GM12878 (cell line): ENCODE measurements around the gene MTCH2. TPM values are rescaled to one million over a fixed set of nuclear protein-coding genes. Genes with fewer than 3 reads are reported as not detected.

Experiments
- ATAC-seq: fragments of 200-7000 bp; cut with Tn5 transposase; 3 replicates; pipeline ENCODE4 v1.9.1; 2020; ENCODE audit warnings: mild to moderate bottlenecking, moderate library complexity
- BruUV-seq: library from RNA; stranded (reverse); fragments of 400-500 nt; replicated peaks from 2 replicates; lab custom pipeline; 2021; lab: Mats Ljungman, UMichigan
- CTCF ChIA-PET: fragments of 300-600 bp; sonication (Branson Sonifier 250); formaldehyde crosslinking; extraction: SDS; loops from one replicate; lab custom pipeline; 2021; ENCODE audit warnings: inconsistent platforms; lab: Yijun Ruan, JAX
- POLR2A ChIA-PET: fragments of 350-600 bp; formaldehyde crosslinking; extraction: SDS; loops from one replicate; lab custom pipeline; 2021; ENCODE audit warnings: inconsistent platforms; lab: Charles Lee
- RAD21 ChIA-PET: fragments of 300-600 bp; sonication (Branson Sonifier 250); formaldehyde crosslinking; loops from one replicate; lab custom pipeline; 2023; ENCODE audit warnings: antibody characterized with exemption; ENCODE audit not compliant: unreplicated experiment; lab: Charles Lee
- SMC1A ChIA-PET: fragments of 300-600 bp; sonication (Branson Sonifier 250); formaldehyde crosslinking; loops from one replicate; lab custom pipeline; 2023; ENCODE audit not compliant: unreplicated experiment, uncharacterized antibody; lab: Charles Lee
- DNase-seq: peaks from one replicate; pipeline ENCODE4 v3.0.0-alpha.2; 2011; ENCODE audit warnings: low read depth, low spot score
- FAIRE-seq: peaks from 3 replicates; lab custom pipeline; 2011; peaks lifted over from hg19 to GRCh38; lab: Jason Lieb, UNC
- H2AFZ ChIP-seq: 2 replicates; pipeline ENCODE4 v1.6.0; 2011; ENCODE audit warnings: low read depth, low read length, control low read depth; ENCODE audit not compliant: control insufficient read depth
- H3K27ac ChIP-seq: 2 replicates; pipeline ENCODE4 v1.5.1; 2011; ENCODE audit warnings: control low read depth; ENCODE audit not compliant: control insufficient read depth, insufficient read depth
- H3K27me3 ChIP-seq, 2 experiments: replicated peaks in 1 of 2; 2 replicates each; pipeline versions ENCODE4 v1.6.0 to v1.6.1; 2011; ENCODE audit warnings: low read length in 1 of 2; ENCODE audit not compliant: control insufficient read depth in 2 of 2, insufficient read depth in 2 of 2
- H3K36me3 ChIP-seq, 2 experiments: 2 replicates each; pipeline ENCODE4 v1.5.1; 2011; ENCODE audit warnings: low read length in 1 of 2; ENCODE audit not compliant: control insufficient read depth in 2 of 2, insufficient read depth in 2 of 2
- H3K4me1 ChIP-seq: 2 replicates; pipeline ENCODE4 v1.6.1; 2011; ENCODE audit warnings: mild to moderate bottlenecking, low read length, moderate library complexity, mixed read lengths; ENCODE audit not compliant: control insufficient read depth, insufficient read depth
- H3K4me2 ChIP-seq: 2 replicates; pipeline ENCODE4 v1.6.0; 2011; ENCODE audit warnings: control low read depth; ENCODE audit not compliant: control insufficient read depth, insufficient read depth
- H3K4me3 ChIP-seq: fragments of 200-600 bp; sonication (generic); 2 replicates; pipeline ENCODE4 v1.5.1; 2016
- H3K79me2 ChIP-seq: 2 replicates; pipeline ENCODE4 v1.6.0; 2011; ENCODE audit warnings: low read length; ENCODE audit not compliant: control insufficient read depth, insufficient read depth
- H3K9ac ChIP-seq: 2 replicates; pipeline ENCODE4 v1.8.0; 2011; ENCODE audit warnings: low read length, control low read depth, mixed read lengths; ENCODE audit not compliant: control insufficient read depth, insufficient read depth
- H3K9me3 ChIP-seq: replicated peaks from 3 replicates; pipeline ENCODE4 v1.5.1; 2011; ENCODE audit warnings: mild to moderate bottlenecking, low read length; ENCODE audit not compliant: control insufficient read depth, insufficient read depth
- H4K20me1 ChIP-seq: 2 replicates; pipeline ENCODE4 v1.6.0; 2011; ENCODE audit not compliant: control insufficient read depth, insufficient read depth
- DPF2 ChIP-seq: fragments of 450-650 bp; IDR thresholded peaks from 2 replicates; pipeline ENCODE4 v1.6.1; 2017; ENCODE audit warnings: mild to moderate bottlenecking
- EED ChIP-seq: sonication (generic); IDR thresholded peaks from 2 replicates; pipeline ENCODE4 v1.6.1; 2016; ENCODE audit warnings: antibody characterized with exemption, low read depth
- IKZF1 ChIP-seq: fragments of 450-650 bp; conservative IDR thresholded peaks from 2 replicates; pipeline ENCODE4 v1.6.1; 2017; ENCODE audit warnings: antibody characterized with exemption, mild to moderate bottlenecking
- IKZF2 ChIP-seq, 2 experiments: fragments of 450-650 bp; IDR thresholded peaks; 2 replicates each; pipeline ENCODE4 v1.6.1; 2017; ENCODE audit warnings: mild to moderate bottlenecking in 2 of 2, moderate library complexity in 2 of 2
- MEF2B ChIP-seq: fragments of 450-650 bp; IDR thresholded peaks from 2 replicates; pipeline ENCODE4 v1.6.1; 2018; ENCODE audit warnings: mild to moderate bottlenecking, moderate library complexity; ENCODE audit not compliant: partially characterized antibody, poor library complexity, severe bottlenecking
- PML ChIP-seq: IDR thresholded peaks from 2 replicates; pipeline ENCODE4 v1.6.1; 2012; ENCODE audit warnings: low read length, inconsistent platforms
- PRDM15 ChIP-seq: fragments of 450-650 bp; formaldehyde crosslinking; IDR thresholded peaks from 2 replicates; pipeline ENCODE4 v1.4.0; 2020; ENCODE audit warnings: mild to moderate bottlenecking, moderate library complexity
- RUNX3 ChIP-seq: IDR thresholded peaks from 2 replicates; pipeline ENCODE4 v1.6.1; 2012; ENCODE audit warnings: low read length, inconsistent platforms
- SPI1 ChIP-seq: IDR thresholded peaks from 2 replicates; pipeline ENCODE4 v1.6.1; 2011; ENCODE audit warnings: low read depth, mild to moderate bottlenecking, low read length, moderate library complexity, borderline replicate concordance; ENCODE audit not compliant: insufficient read depth
- ZBED1 ChIP-seq: IDR thresholded peaks from 2 replicates; pipeline ENCODE4 v1.6.1; 2016; ENCODE audit warnings: borderline replicate concordance
- WGBS: methylation state at CpG from one replicate; pipeline ENCODE4 v1.1.6; 2016; ENCODE audit warnings: low lambda C conversion rate; ENCODE audit not compliant: insufficient replicate concordance, insufficient coverage; ENCODE audit errors: missing lambda C conversion rate; 5-methylcytosine and 5-hydroxymethylcytosine counted together
- in situ Hi-C: fragments of 300-500 bp; cut with MboI; formaldehyde crosslinking; loops from 9 replicates; pipeline ENCODE4 v1.14.3; 2018; ENCODE audit warnings: mixed read lengths
- intact Hi-C: fragments of 100-400 bp; cut with micrococcal nuclease; formaldehyde crosslinking; loops from one replicate; pipeline ENCODE4 v1.14.2; 2022; ENCODE audit not compliant: unreplicated experiment
- polyA plus RNA-seq, 11 experiments: library from polyadenylated mRNA; depleted of rRNA in 4 of 11; unstranded in 6 of 11; stranded (reverse) in 5 of 11; fragments of >200 nt; fragmentation: Nextera tagmentation in 4 of 11; fragmentation: Illumina TruSeq in 1 of 11; extraction: Ambion mirVana in 4 of 11; extraction: Trizol in 1 of 11; gene quantifications; 1 replicate in 1 of 11; 2 replicates in 10 of 11; pipeline versions ENCODE4 v1.2.1 to v1.2.3, GENCODE V29; 2011 to 2016; ENCODE audit warnings: inconsistent platforms in 2 of 11, missing spikeins in 2 of 11, low read depth in 1 of 11
- total RNA-seq, 4 experiments: library from RNA; depleted of rRNA in 3 of 4; stranded (reverse); fragments of >200 nt in 3 of 4; fragmentation: Illumina TruSeq in 1 of 4; extraction: Trizol in 1 of 4; gene quantifications; 2 replicates each; pipeline versions ENCODE4 v1.2.1 to v1.2.3, GENCODE V29; 2013 to 2021

MTCH2 gene
- total and polyA plus RNA-seq, 10 of the 15 experiments (the other 5 are each of a cell fraction or from before 2014, with no cell fraction given): 72.4 to 341 (median 144) TPM

DNA sequence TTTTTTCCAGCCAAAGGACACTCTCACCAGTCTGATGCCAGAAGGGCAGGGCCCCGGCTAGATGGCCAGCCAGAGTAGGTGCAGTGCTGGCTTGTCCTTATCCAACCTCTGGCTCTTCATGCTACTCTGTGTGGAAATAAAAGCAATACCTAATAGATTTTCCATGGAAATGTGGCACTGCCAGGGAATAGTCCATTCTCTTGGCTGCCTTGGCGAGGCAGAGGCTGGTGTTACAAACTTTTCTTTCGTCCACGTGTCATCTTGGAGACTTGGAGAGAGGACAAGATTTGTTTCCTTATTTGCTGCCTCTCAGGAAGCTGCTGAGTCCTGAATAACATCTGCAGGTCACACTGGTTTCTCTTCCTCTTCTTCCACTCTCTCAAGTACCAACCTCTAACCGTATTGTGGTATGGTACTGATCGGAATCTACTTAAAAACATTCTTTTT, 31.0 kb downstream of the MTCH2 start:
- H3K9ac ChIP-seq: no peak overlapping the region
- DNase-seq (peak; percentile 42), ATAC-seq (peak; percentile 93), FAIRE-seq (peak; percentile 85)
- intact Hi-C loops: no loop called here
- no peaks in the 10 kb centered on the region for H3K79me2 ChIP-seq
- in situ Hi-C loops: no loop called here
- TF ChIP-seq PML (0 out of 2 replicates have a peak, but pooled peaks have one; percentile 29), ZBED1 (no peak), RUNX3 (peak; percentile 60), SPI1 (peak; percentile 93), IKZF1 (peak; percentile 35; the same call in 1 of the 2 replicates), EED (peak; percentile 49; the same call in 1 of the 2 replicates), PRDM15 (CRISPR knock-in tag) (no peak), IKZF2 (IDR thresholded peaks at IDR 0.05) (peak; percentile 61 to 73), MEF2B (peak; percentile 22), DPF2 (peak; percentile 39; the same call in 1 of the 2 replicates)
- peak overlapping the region; percentile 44; the same call in 1 of the 2 replicates for H3K4me2 ChIP-seq
- no peaks in the 10 kb centered on the region for H4K20me1 ChIP-seq
- H3K27ac ChIP-seq: no peak overlapping the region
- WGBS: 44% methylated on average over 6 of the region's 6 CpGs
- H3K9me3 ChIP-seq: no peaks in the 10 kb centered on the region
- SMC1A ChIA-PET: no interaction called here
- H2AFZ ChIP-seq: peak overlapping the region; percentile 9; the same call in 1 of the 2 replicates
- H3K27me3 ChIP-seq: no peaks in the 10 kb centered on the region; a peak in 1 of 4 replicates
- CTCF ChIA-PET: interaction anchor here (0.6 kb wide), 1 partner anchor 20 kb away, joined by 3 read pairs; no protein-coding TSS in a partner anchor
- H3K4me1 ChIP-seq: peaks cover 8% of the 10 kb centered on the region
- no peaks in the 10 kb centered on the region for H3K36me3 ChIP-seq
- RAD21 ChIA-PET: interaction anchor here (1.0 kb wide), 1 partner anchor 82 kb away, joined by 3 read pairs; no protein-coding TSS in a partner anchor
- POLR2A ChIA-PET: no interaction called here
- no peak overlapping the region; the same call in 1 of the 2 replicates for H3K4me3 ChIP-seq
- no TSS peak for BruUV-seq
